ENCODE data around the gene MAP3K4. TPM values are rescaled to one million over a fixed set of nuclear protein-coding genes. Genes with fewer than 3 reads are reported as not detected.
A peak's percentile ranks its signal among the peaks of the same experiment; 100 is the strongest.

MAP3K4 gene
- polyA plus RNA-seq, 3 donors = 36.6 to 55.0 (median 45.9) TPM

GRCh38 chr6:161035182-161035980 is 43.8 kb downstream of the MAP3K4 start:
- DNase-seq = no peak

DNA sequence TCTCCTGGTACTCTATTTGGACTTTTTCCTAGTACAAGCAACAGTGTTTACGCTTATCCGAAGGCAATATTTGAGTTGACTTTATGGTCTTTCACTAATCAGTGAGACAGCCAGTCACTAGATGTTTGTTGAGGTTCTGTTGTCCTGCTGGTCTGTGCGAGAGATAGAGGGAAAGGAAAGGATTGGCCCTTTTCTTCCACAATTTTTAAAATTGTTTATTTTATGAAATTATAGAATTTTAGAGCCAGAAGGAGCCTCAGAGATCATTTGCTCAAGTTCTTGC is 44.4 kb downstream of the MAP3K4 start:
- no peak for DNase-seq

DNA sequence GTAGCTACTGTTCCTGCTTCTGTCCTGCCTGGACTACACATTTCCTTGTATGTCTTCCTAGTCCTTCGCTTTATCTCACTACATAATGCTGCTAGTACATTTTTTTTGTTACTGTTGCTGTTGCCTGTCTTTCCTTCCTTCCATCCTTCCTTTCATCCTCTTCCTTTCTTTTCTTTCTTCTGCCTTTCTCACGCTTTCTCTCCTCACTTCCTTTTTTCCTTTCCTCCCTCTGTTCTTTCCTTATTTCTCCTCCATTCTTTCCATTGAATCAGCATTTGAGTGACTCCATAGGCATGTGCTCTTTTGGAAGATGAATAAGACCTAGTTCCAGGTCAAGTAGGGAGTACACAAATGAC is 46.3 kb downstream of the MAP3K4 start:
- DNase-seq = no peak

DNA sequence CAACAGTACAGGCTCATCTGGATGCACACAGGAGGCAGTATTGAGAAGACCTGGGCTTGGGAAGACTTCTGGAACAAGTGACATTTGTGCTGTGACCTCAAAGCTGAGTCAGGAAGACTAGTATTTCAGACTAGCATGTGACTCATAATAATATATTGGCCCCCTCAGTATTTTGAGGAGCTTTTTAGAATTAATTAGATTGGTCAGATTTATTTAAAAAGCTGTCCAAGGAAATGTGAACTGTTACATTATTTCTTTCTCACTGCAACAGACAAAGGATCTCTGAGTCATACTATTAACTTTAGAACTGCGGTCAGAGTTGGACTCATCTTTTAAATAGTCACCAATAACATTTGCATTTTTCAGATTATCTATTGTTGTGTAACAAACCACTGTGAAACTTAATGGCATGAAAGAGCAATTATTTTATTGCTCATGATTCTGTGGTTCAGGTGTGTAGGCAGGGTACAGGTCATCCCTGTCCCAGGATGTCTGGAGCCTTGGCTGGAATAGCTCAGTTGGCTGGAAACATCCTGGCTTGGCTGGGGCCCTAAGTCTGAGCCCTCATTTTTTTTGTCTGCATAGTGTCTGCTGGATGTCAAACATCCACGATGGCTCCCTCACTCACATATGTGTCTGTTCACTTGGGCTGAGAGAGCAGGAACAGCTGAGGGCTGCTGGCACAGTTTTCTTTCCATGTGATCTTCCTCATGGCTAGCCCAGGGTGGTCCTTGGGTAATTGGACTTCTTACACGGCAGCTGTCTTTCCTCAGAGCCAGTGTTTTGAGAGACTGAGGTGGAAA is 46.9 kb downstream of the MAP3K4 start:
- peak; percentile 20 for DNase-seq

- DNase-seq = no peak
Measured at GRCh38 chr6:161041274-161041673, 49.7 kb downstream of the MAP3K4 start.

DNA sequence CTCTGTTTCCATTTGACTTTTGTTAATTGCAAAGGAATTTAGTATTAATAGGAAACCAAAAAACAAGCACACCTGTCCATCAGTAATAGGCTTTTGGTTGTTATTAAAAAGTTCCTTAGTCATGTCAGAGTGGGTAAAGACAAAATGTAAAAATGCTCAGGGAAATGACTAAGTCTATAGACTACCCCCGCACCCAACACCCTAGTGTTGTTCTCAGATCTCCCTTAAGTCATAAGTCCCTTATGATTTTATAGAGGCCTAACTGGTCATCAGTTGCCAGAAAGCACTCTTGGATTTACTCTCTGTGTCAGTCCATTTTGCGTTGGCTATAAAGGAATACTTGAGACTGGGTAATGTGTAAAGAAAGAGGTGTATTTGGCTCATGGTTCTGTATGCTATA is 52.8 kb downstream of the MAP3K4 start:
- DNase-seq = no peak

DNA sequence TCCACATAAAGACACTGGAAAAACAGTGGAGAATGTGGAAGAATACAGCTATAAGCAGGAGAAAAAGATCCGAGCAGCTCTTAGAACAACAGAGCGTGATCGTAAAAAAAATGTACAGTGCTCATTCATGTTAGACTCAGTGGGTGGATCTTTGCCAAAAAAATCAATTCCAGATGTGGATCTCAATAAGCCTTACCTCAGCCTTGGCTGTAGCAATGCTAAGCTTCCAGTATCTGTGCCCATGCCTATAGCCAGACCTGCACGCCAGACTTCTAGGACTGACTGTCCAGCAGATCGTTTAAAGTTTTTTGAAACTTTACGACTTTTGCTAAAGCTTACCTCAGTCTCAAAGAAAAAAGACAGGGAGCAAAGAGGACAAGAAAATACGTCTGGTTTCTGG is 57.1 kb downstream of the MAP3K4 start:
- no peak for DNase-seq

GRCh38 chr6:161050134-161050765 is 58.7 kb downstream of the MAP3K4 start:
- no peak for DNase-seq

- DNase-seq = no peak
Measured at GRCh38 chr6:161053103-161053502, 61.5 kb downstream of the MAP3K4 start.

DNA sequence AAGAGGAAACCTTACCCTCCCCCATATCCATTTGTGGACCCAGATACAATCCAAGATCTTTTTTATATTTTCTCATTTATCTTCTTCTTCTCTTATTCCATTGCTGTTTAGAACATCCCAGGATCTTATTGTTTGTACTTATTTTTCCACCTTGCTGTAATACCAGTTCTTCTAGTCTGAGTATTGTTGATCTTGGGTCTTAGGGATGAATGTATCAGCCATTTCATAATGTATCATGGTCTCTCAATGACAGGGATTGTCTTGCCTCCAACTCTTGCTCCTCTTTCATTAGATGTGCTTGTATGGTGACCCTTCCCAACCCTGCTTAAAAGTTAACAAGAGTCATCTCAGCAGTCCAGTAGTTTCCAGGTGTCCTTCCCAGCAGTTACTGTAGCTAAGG is 63.3 kb downstream of the MAP3K4 start:
- no peak for DNase-seq

DNA sequence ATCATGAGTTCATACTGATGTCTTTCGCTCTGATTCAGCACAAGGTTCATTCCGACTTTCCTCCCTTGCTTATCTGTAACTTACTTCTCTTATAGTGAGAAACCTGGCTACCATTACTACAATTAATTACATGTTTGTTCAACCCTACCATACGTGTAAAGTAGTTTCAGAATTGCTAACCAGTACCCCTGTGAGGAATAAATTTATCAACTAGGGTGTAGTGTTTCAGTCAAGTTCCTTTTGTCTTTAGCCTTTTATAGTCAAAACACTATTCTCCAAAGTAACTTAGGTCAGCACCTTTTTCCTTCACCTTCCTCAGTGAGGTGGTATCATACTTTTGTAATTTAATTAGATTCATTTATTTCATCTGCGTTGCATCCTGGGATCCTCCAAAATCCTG is 64.9 kb downstream of the MAP3K4 start:
- no peak for DNase-seq

- no peak for DNase-seq
Measured at GRCh38 chr6:161057103-161058091, 65.8 kb downstream of the MAP3K4 start.

DNA sequence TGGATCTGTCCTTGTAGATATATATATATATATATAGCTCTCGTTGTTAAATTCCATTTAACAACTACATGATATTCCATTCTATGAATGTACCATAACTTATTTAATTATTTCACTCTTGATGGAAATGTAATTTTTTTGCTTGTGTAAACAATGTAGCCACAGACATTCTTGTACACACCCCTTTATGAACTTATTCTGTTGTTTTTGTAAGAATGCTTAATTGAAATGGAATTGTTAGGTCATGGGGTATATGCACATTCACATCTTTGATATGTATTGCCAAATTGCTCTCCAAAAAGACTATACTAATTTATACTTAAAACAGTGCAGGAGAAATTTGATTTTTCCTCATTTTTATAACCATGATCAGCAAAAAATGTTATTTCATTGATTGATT is 67.2 kb downstream of the MAP3K4 start:
- DNase-seq = no peak

- no peak for DNase-seq
Measured at GRCh38 chr6:161061576-161061975, 70.0 kb downstream of the MAP3K4 start.

- no peak for DNase-seq
Measured at GRCh38 chr6:161064915-161065314, 73.3 kb downstream of the MAP3K4 start.

DNA sequence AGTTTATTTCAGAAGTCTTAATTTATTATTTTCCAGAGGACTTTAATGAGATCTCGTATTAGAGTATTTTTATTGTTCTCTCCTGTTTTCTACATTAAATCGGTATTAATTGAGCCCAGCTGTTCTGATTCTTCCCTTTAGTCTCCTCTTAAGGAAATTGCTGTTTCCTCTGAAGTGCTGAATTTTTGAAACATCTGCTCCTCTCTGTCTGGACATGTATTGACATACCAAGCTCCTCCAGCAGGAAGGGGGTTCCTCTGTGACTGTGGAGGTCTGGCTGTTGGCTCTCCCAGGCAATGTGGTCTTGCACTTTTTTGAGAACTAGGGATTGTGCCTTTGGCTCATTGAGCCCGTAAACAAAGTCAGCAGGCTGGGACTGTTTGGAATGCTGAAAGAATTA is 74.9 kb downstream of the MAP3K4 start:
- DNase-seq = no peak

DNA sequence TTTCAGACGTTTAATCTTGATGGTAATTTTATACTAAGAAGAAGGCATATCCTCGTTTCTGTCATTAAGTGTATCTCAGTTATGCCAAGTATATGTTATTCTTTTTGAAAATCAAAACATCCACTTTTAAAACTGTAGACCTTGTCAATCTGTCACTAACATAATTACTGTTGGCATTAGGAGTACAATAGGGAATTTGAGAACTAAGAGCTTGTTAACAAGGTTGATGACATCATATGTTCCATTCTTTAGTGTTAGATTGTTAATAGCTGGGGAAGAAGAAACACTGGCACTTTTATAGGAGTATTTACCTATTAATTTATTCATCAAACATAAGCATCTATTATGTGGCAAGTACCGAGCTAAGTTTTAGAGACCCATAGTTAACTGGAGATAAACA is 76.2 kb downstream of the MAP3K4 start:
- no peak for DNase-seq

GRCh38 chr6:161068321-161068741 is 76.8 kb downstream of the MAP3K4 start:
- DNase-seq = no peak

- no peak for DNase-seq
Measured at GRCh38 chr6:161073930-161074329, 82.4 kb downstream of the MAP3K4 start.

DNA sequence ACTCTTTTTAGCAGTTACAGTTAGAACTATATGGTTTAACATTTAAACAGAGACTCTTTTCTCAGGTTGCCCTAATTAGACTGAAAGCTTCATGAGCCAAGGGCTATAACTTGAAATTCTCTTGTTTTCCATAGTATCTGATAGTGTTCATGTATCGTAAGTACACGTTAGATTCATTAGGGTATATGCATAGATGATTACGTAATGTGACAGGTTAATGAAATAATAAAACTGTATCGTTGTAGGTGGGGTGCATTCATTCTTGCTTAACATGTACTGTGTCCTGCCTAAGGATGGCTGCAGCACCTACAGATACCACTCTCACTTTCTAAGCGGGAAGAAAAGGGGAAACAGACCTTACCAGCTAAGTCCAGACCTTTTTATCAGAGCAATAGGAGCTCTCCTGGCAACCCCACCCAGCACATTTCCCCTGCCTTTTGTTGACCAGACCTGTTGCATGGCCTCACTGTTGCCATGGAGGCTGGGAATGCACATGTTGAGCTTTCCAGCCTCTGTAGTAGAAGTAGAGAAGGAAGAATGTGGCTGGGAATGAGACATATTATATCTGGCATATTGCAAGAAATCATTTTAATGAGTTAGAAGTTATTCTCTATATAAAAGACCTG is 83.0 kb downstream of the MAP3K4 start:
- DNase-seq = no peak

DNA sequence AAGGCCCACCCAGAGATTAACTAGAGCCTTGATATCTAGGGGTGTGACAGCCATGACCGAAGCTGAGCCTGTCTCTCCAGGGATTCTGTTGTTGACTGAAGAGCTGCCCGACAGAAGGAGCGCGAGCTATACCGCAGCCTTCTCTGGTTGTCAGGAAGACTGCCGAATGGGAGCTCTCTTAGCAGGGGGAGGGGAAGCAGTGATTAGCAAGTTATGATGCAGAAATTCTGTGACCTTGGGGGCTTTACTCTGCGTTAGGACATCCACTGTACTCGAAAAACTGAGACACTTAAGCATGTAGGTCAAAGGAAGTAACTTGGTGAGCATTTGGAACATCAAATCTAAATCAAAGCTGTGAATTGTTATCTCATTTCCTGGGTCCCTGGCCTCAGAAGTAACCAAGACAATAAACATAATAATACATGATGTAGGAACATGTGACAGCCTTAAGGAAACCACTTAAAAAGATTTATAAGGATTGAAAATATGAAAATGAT is 84.7 kb downstream of the MAP3K4 start:
- no peak for DNase-seq

All from renal pelvis (tissue), 4 donors.